ENCODE results near the gene CCDC33.

DNA sequence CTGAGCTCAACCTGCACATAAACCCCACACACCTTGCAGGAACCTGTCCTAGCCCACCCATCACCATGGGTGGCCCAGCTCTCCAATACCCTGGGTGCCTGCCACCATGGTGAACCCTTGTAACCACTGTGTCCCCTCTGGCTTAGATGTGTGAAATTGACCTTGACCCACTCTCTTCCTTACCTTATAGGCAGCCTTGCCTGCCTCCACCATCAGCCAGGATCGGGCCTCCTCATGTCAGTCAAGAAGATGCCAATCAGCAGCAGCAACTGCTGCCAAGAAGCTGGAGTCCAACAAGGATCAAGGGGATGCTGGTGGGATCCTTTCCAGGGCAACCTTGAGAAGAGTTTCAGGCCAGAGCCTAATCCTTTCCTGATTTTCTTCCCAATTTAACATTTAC, 140.1 kb downstream of the CCDC33 start:
- TF ChIP-seq, protein P1, sequence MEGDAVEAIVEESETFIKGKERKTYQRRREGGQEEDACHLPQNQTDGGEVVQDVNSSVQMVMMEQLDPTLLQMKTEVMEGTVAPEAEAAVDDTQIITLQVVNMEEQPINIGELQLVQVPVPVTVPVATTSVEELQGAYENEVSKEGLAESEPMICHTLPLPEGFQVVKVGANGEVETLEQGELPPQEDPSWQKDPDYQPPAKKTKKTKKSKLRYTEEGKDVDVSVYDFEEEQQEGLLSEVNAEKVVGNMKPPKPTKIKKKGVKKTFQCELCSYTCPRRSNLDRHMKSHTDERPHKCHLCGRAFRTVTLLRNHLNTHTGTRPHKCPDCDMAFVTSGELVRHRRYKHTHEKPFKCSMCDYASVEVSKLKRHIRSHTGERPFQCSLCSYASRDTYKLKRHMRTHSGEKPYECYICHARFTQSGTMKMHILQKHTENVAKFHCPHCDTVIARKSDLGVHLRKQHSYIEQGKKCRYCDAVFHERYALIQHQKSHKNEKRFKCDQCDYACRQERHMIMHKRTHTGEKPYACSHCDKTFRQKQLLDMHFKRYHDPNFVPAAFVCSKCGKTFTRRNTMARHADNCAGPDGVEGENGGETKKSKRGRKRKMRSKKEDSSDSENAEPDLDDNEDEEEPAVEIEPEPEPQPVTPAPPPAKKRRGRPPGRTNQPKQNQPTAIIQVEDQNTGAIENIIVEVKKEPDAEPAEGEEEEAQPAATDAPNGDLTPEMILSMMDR (IDR thresholded peaks at IDR 0.05) = no peak
- TF ChIP-seq SIN3A (IDR thresholded peaks at IDR 0.05; ENCODE audit: borderline replicate concordance, insufficient read depth, low read depth, low read length) = no peak
- TF ChIP-seq POLR2AphosphoS5 (IDR thresholded peaks at IDR 0.05; ENCODE audit: low read depth, low read length) = no peak

Measured in Panc1 (cell line).